Left lung (tissue), 10 donors: Measurements from ENCODE around the gene BCAS3. TPM values are rescaled to one million over a fixed set of nuclear protein-coding genes. Genes with fewer than 3 reads are reported as not detected.
A peak's percentile ranks its signal among the peaks of the same experiment; 100 is the strongest.
"Not testable (repeated sequence)": the region's sequence is repeated elsewhere in the genome, so short reads cannot be mapped to it uniquely, and the experiment has no call there.

ENCODE experiments used
- ATAC-seq: fragments of 200-7000 bp; cut with Tn5 transposase; one replicate; pipeline ENCODE4 v1.9.1; 2020; ENCODE audit warnings: moderate library complexity
- DNase-seq, 4 donors: peaks; one replicate each; pipeline ENCODE4 v3.0.0-alpha.2; 2013 to 2020
- H3K27ac ChIP-seq, 2 donors: fragments of 200-600 bp; sonication (generic) in 1 of 2; one replicate each; pipeline versions ENCODE4 v1.5.0 to v1.8.0; 2020 to 2021
- H3K27me3 ChIP-seq, 2 donors: fragments of 200-600 bp; sonication (generic) in 1 of 2; one replicate each; pipeline versions ENCODE4 v1.5.0 to v1.8.0; 2020 to 2021
- H3K36me3 ChIP-seq, 2 donors: fragments of 200-600 bp; sonication (generic) in 1 of 2; one replicate each; pipeline versions ENCODE4 v1.5.0 to v1.8.0; 2020 to 2021
- H3K4me1 ChIP-seq, 2 donors: fragments of 200-600 bp; one replicate each; pipeline ENCODE4 v1.8.0; 2021
- H3K4me3 ChIP-seq, 2 donors: fragments of 200-600 bp; sonication (generic) in 1 of 2; one replicate each; pipeline versions ENCODE4 v1.5.0 to v1.8.0; 2020 to 2021; ENCODE audit warnings: mild to moderate bottlenecking in 1 of 2
- H3K9me3 ChIP-seq, 2 donors: fragments of 200-600 bp; sonication (generic) in 1 of 2; one replicate each; pipeline versions ENCODE4 v1.5.0 to v1.8.0; 2020 to 2021
- CTCF ChIP-seq, 2 donors: fragments of 200-600 bp; sonication (generic) in 1 of 2; IDR thresholded peaks; one replicate each; pipeline versions ENCODE4 v1.5.0 to v1.8.0; 2021; ENCODE audit warnings: antibody characterized with exemption in 2 of 2
- intact Hi-C, 2 donors: fragments of 100-400 bp; cut with DNase I; formaldehyde crosslinking; loops; one replicate each; pipeline versions ENCODE4 v1.11.2 to v1.14.2; 2022
- polyA plus RNA-seq, 6 donors: library from polyadenylated mRNA; unstranded; fragments of 120-200 nt; gene quantifications; one replicate each; pipeline ENCODE4 v1.2.1, GENCODE V29; 2013; ENCODE audit not compliant: insufficient read length in 6 of 6
- total RNA-seq, 2 donors: library from RNA; stranded (reverse); fragmentation: NEBNext Ultra II Directional; extraction: Animal tissue kit (Norgen Biotek cat#: 25700); gene quantifications; one replicate each; pipeline ENCODE4 v1.2.1, GENCODE V29; 2021
- donor health status: DM: no; HTN: yes; CAD: no.
- donor health status: DM: no; HTN: no; CAD: no.

The BCAS3 gene
- total and polyA plus RNA-seq, 8 donors = 21.2 to 29.6 (median 28.0) TPM

- ATAC-seq (no peak), DNase-seq (no peak)
- intact Hi-C loops = no loop called here
- Histone ChIP-seq H3K9me3 (no peaks in the 10 kb centered on the region), H3K4me1 (no peaks in the 10 kb centered on the region), H3K4me3 (no peak overlapping the region), H3K27ac (no peak overlapping the region), H3K27me3 (no peaks in the 10 kb centered on the region), H3K36me3 (peaks cover 0 to 39% of the 10 kb centered on the region in 2 donors)
- TF ChIP-seq CTCF (IDR thresholded peaks at IDR 0.05) = no peak
Observed at GRCh38 chr17:60665602-60666001, 12.0 kb upstream of the BCAS3 start.

GRCh38 chr17:60668741-60669140, 8.9 kb upstream of the BCAS3 start:
- H3K4me3 ChIP-seq, H3K4me1 ChIP-seq, ATAC-seq, H3K27ac ChIP-seq, H3K9me3 ChIP-seq, intact Hi-C loops, DNase-seq, H3K27me3 ChIP-seq: not testable (repeated sequence)
- H3K36me3 ChIP-seq = peaks cover 0 to 28% of the 10 kb centered on the region in 2 donors

- TF ChIP-seq CTCF (IDR thresholded peaks at IDR 0.05) = no peak
- H3K27ac ChIP-seq = no peak overlapping the region
- H3K9me3 ChIP-seq = no peaks in the 10 kb centered on the region
- no peaks in the 10 kb centered on the region for H3K27me3 ChIP-seq
- DNase-seq (no peak), ATAC-seq (no peak)
- intact Hi-C loops = no loop called here
- H3K36me3 ChIP-seq = peaks cover 0 to 3% of the 10 kb centered on the region in 2 donors
- H3K4me1 ChIP-seq = peaks cover 0 to 2% of the 10 kb centered on the region in 2 donors
- H3K4me3 ChIP-seq = no peak overlapping the region
Observed at GRCh38 chr17:60671482-60671881, 6.2 kb upstream of the BCAS3 start.

GRCh38 chr17:60674637-60675036, 3.0 kb upstream of the BCAS3 start:
- H3K4me3 ChIP-seq, H3K27me3 ChIP-seq, H3K36me3 ChIP-seq, H3K9me3 ChIP-seq, DNase-seq, H3K27ac ChIP-seq, intact Hi-C loops, ATAC-seq: not testable (repeated sequence)
- peaks cover 5 to 17% of the 10 kb centered on the region in 2 donors for H3K4me1 ChIP-seq

- peaks cover 5 to 17% of the 10 kb centered on the region in 2 donors for H3K4me1 ChIP-seq
- DNase-seq (no peak), ATAC-seq (no peak)
- no peak overlapping the region for H3K27ac ChIP-seq
- no peaks in the 10 kb centered on the region for H3K9me3 ChIP-seq
- no peaks in the 10 kb centered on the region for H3K27me3 ChIP-seq
- TF ChIP-seq CTCF (IDR thresholded peaks at IDR 0.05) = no peak
- peaks cover 0 to 4% of the 10 kb centered on the region in 2 donors for H3K36me3 ChIP-seq
- H3K4me3 ChIP-seq = no peak overlapping the region
- intact Hi-C loops = no loop called here
Observed at GRCh38 chr17:60675997-60676396, 1.7 kb upstream of the BCAS3 start.

GRCh38 chr17:60676758-60677307, 818 bp upstream of the BCAS3 start:
- DNase-seq = no peak
- H3K4me3 ChIP-seq = peak overlapping the region; percentile 66 to 96
- H3K36me3 ChIP-seq = peaks cover 0 to 5% of the 10 kb centered on the region in 2 donors
- intact Hi-C loops = no loop called here
- H3K4me1 ChIP-seq = peaks cover 5 to 17% of the 10 kb centered on the region in 2 donors
- ATAC-seq = no peak
- H3K9me3 ChIP-seq = no peaks in the 10 kb centered on the region
- peak overlapping the region; percentile 71 to 77 for H3K27ac ChIP-seq
- no peak for TF ChIP-seq CTCF (IDR thresholded peaks at IDR 0.05)
- no peaks in the 10 kb centered on the region for H3K27me3 ChIP-seq
